ENCODE data around the gene KLF13.

The KLF13 gene

GRCh38 chr15:31365032-31365654 lies 38.5 kb downstream of the KLF13 start:
- DNase-seq (ENCODE audit: low read depth): no peak

GRCh38 chr15:31365655-31366127 lies 39.1 kb downstream of the KLF13 start:
- DNase-seq (ENCODE audit: low read depth): no peak

GRCh38 chr15:31366169-31366734 lies 39.6 kb downstream of the KLF13 start:
- no peak for DNase-seq (ENCODE audit: low read depth)

- DNase-seq (ENCODE audit: low read depth): no peak
These were observed 40.5 kb downstream of the KLF13 start for GRCh38 chr15:31367021-31367729.

- DNase-seq (ENCODE audit: low read depth): no peak
These were observed 41.2 kb downstream of the KLF13 start for GRCh38 chr15:31367730-31368344.

GRCh38 chr15:31369727-31370126 lies 43.1 kb downstream of the KLF13 start:
- DNase-seq (ENCODE audit: low read depth): no peak

- no peak for DNase-seq (ENCODE audit: low read depth)
These were observed 45.0 kb downstream of the KLF13 start for GRCh38 chr15:31371520-31372240.

- DNase-seq (ENCODE audit: low read depth): no peak
These were observed 46.0 kb downstream of the KLF13 start for GRCh38 chr15:31372635-31373091.

- DNase-seq (ENCODE audit: low read depth): no peak
These were observed 46.6 kb downstream of the KLF13 start for GRCh38 chr15:31373096-31373865.

GRCh38 chr15:31373970-31374369 lies 47.3 kb downstream of the KLF13 start:
- no peak for DNase-seq (ENCODE audit: low read depth)

- no peak for DNase-seq (ENCODE audit: low read depth)
These were observed 47.9 kb downstream of the KLF13 start for GRCh38 chr15:31374489-31374888.

- no peak for DNase-seq (ENCODE audit: low read depth)
These were observed 48.4 kb downstream of the KLF13 start for GRCh38 chr15:31374986-31375385.

GRCh38 chr15:31375772-31376171 lies 49.1 kb downstream of the KLF13 start:
- no peak for DNase-seq (ENCODE audit: low read depth)

GRCh38 chr15:31376511-31376910 lies 49.9 kb downstream of the KLF13 start:
- no peak for DNase-seq (ENCODE audit: low read depth)

- no peak for DNase-seq (ENCODE audit: low read depth)
These were observed 50.4 kb downstream of the KLF13 start for GRCh38 chr15:31377030-31377429.

- no peak for DNase-seq (ENCODE audit: low read depth)
These were observed 51.8 kb downstream of the KLF13 start for GRCh38 chr15:31378363-31378903.

GRCh38 chr15:31379042-31379441 lies 52.4 kb downstream of the KLF13 start:
- no peak for DNase-seq (ENCODE audit: low read depth)

- DNase-seq (ENCODE audit: low read depth): no peak
These were observed 52.9 kb downstream of the KLF13 start for GRCh38 chr15:31379577-31379976.

GRCh38 chr15:31381801-31382712 lies 55.4 kb downstream of the KLF13 start:
- no peak for DNase-seq (ENCODE audit: low read depth)

- DNase-seq (ENCODE audit: low read depth): no peak
These were observed 56.0 kb downstream of the KLF13 start for GRCh38 chr15:31382713-31383045.
